NT2/D1 (cell line): ENCODE data around the gene STPG4.
A peak's percentile ranks its signal among the peaks of the same experiment; 100 is the strongest.

Experiments
- DNase-seq: peaks from one replicate; pipeline ENCODE4 v3.0.0-alpha.2; 2011; ENCODE audit warnings: low read depth, low spot score
- H3K27me3 ChIP-seq: 2 replicates; pipeline ENCODE4 v1.6.0; 2011; ENCODE audit warnings: mild to moderate bottlenecking; ENCODE audit not compliant: insufficient read length, insufficient read depth
- H3K36me3 ChIP-seq: 2 replicates; pipeline ENCODE4 v1.6.1; 2011; ENCODE audit warnings: mild to moderate bottlenecking, low read length, mixed read lengths; ENCODE audit not compliant: insufficient read depth, insufficient read length
- H3K4me1 ChIP-seq: 2 replicates; pipeline ENCODE4 v1.5.1; 2011; ENCODE audit not compliant: insufficient read depth, insufficient read length
- H3K4me3 ChIP-seq: 2 replicates; pipeline ENCODE4 v1.5.1; 2011; ENCODE audit warnings: low read depth; ENCODE audit not compliant: insufficient read length
- H3K9ac ChIP-seq: 2 replicates; pipeline ENCODE4 v1.6.0; 2011; ENCODE audit warnings: low read depth; ENCODE audit not compliant: insufficient read length
- H3K9me3 ChIP-seq: 2 replicates; pipeline ENCODE4 v1.5.1; 2011; ENCODE audit warnings: mild to moderate bottlenecking, low read length; ENCODE audit not compliant: insufficient read depth
- SUZ12 ChIP-seq: IDR thresholded peaks from 2 replicates; pipeline ENCODE4 v1.6.1; 2011; ENCODE audit not compliant: insufficient read length, insufficient read depth; ENCODE audit errors: extremely low read depth
- YY1 ChIP-seq: IDR thresholded peaks from 2 replicates; pipeline ENCODE4 v1.6.1; 2011; ENCODE audit not compliant: insufficient read length, insufficient read depth
- ZNF274 ChIP-seq: IDR thresholded peaks from 2 replicates; pipeline ENCODE4 v1.6.1; 2011; ENCODE audit warnings: mild to moderate bottlenecking, low read depth, low read length

Gene STPG4

DNA sequence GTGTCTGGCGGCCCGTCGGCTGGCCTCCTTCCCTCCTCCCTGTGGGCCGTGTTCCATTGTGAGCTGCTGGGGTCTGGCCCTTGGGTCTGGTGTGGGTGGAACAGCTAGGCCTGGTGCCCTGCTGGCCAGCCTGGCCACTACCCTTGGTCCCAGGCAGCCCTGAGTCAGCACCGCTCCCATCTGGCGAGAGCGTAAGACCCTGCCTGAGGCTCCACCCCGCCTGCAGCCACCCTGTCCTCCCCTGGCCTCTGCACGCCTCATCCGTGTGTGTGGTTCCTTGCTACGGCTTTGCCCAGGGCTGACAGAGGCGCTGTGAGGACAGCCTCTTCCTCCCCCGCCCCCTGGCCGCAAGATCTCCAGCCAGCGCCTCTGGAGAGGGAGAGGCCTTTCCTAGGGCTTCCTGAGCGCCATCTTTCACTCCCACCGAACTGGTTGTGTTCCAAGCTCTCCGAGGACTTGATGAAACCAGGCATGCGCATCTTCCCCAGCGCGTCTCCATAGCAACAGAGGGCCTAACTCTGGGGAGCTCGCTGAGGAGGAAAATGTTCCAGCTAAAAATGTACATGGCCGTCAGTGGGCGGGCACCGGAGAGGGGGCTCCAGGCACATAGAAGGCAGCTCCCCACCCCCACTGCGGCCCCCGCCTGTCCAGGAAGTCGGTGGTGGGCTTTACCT lies 83.0 kb downstream of the STPG4 start:
- TF ChIP-seq YY1: no peak
- TF ChIP-seq ZNF274: no peak
- TF ChIP-seq SUZ12: no peak

DNA sequence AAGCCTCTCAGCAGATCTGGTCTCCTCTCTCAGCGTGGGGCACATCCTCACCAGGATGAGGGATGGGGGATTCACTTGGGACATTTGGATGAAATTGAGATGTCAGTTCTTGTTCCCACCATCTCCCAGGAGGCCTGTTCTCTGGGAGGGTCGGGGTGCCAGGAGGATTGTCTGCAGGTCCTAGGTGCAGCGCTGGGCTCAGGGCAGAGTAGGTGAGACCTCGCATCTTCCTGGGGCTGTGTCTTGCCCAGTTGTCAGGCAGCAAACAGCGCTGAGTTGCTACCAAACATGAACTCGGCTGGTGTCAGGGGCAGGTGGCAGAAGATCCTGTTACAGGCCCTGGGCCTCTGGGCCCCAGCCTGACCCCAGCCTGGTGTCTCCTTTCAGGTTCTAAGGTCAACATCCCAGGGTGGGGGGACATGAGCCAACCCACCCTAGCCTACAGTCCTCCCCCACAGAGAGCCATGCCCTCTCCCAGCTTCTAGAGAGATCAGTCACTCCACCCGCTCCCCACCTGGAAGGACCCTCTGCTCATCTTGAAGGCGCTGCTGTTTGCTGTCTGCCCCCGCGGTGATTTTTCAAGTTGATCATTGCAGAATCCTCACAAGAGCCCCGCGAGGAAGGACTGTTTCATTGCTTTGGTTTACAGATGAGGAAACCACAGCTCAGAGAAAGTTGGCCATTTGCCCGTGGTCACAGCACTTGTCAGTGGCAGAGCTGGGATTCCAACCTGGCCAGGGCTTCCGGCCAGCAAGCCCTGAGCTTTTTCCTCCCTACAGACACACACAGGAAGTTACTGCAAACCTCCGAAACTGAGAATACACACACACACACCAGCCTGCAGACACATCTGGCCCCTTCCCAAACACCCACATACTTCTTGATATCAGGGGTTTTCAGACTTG lies 83.9 kb downstream of the STPG4 start:
- no peak for TF ChIP-seq ZNF274
- TF ChIP-seq YY1: no peak
- TF ChIP-seq SUZ12: no peak
- H3K9me3 ChIP-seq: no peaks in the 10 kb centered on the region
- no peak for DNase-seq
- peaks cover 32% of the 10 kb centered on the region for H3K36me3 ChIP-seq
- peaks cover 27% of the 10 kb centered on the region for H3K4me1 ChIP-seq
- no peaks in the 10 kb centered on the region for H3K27me3 ChIP-seq
- H3K9ac ChIP-seq: no peak overlapping the region
- no peak overlapping the region for H3K4me3 ChIP-seq

More for the DNA sequence above, 83.0 kb downstream of the STPG4 start:
- peaks cover 29% of the 10 kb centered on the region for H3K36me3 ChIP-seq
- H3K9ac ChIP-seq: no peak overlapping the region
- peaks cover 32% of the 10 kb centered on the region for H3K4me1 ChIP-seq
- no peak for DNase-seq
- no peaks in the 10 kb centered on the region for H3K27me3 ChIP-seq
- H3K4me3 ChIP-seq: no peak overlapping the region
- H3K9me3 ChIP-seq: no peaks in the 10 kb centered on the region

DNA sequence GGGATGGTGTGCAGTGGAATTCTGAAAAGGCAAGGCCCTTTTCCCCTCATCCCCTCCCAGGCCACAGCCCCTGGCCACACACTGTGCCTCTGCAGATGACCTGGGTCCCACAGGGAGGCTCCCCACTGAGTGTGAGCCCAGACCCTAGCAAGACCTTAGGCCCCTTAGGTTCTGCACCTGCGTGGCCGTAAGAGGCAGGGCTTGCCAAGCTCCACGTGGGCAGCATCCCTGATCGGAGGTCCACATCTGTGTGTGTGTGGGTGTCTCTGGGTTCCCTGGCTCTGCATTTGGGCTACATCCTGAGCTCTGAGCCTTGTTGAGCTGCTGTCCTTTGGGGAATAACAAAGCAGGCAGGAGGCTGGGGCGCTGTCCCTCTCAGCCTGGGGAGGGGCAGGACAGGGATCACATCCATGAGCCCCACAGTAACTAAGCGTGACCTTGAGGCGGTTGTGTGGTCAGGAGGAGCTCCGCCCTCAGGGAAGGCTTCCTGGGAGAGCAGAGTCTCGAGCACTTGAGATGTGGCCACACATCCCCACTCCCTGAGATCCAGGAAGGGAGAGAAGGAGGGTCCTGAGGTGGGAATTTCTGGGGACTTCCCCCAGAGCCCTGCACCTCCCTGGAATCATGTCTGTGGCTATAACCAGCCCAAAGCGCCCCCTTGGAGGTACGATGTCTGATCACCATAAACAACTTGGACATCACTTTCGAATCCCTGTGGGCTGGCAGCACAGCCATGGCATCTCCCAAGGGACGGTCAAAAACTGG lies 84.8 kb downstream of the STPG4 start:
- DNase-seq: no peak

DNA sequence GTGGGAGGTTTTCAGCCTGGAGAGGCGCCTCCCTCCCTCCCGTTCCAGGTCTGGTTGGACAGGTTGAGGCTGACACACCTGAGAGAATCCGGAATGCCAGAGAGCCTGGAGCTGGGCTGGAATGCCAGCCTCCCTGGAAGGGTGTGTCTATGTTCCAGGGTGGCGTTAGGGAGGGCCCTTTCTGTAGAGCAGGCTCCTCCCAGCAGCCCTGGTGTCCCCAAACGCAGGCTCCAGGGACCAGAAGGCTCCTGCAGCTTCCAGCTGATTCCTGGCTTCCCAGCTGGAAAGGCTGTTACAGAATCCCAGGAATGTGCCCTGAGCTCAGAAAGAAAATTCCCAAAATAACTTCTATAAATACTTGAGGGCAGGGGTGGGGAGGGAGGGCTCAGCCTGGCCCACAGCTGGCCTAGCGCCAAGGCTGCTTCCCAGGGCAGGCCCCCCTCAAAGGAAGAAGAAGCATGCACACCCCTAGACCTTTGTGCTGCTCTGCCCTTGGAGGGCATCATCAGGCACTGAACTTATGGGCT lies 85.4 kb downstream of the STPG4 start:
- Histone ChIP-seq H3K4me1 (peaks cover 22% of the 10 kb centered on the region), H3K4me3 (no peak overlapping the region), H3K36me3 (peaks cover 32% of the 10 kb centered on the region), H3K9ac (no peak overlapping the region), H3K9me3 (no peaks in the 10 kb centered on the region), H3K27me3 (no peaks in the 10 kb centered on the region)
- peak; percentile 78 for DNase-seq
- TF ChIP-seq SUZ12: no peak
- TF ChIP-seq YY1: no peak
- no peak for TF ChIP-seq ZNF274

More for the DNA sequence above, 84.8 kb downstream of the STPG4 start:
- no peak overlapping the region for H3K4me3 ChIP-seq
- H3K9me3 ChIP-seq: no peaks in the 10 kb centered on the region
- TF ChIP-seq SUZ12 (no peak), ZNF274 (no peak), YY1 (no peak)
- peaks cover 32% of the 10 kb centered on the region for H3K36me3 ChIP-seq
- no peak overlapping the region for H3K9ac ChIP-seq
- H3K27me3 ChIP-seq: no peaks in the 10 kb centered on the region
- peaks cover 22% of the 10 kb centered on the region for H3K4me1 ChIP-seq

DNA sequence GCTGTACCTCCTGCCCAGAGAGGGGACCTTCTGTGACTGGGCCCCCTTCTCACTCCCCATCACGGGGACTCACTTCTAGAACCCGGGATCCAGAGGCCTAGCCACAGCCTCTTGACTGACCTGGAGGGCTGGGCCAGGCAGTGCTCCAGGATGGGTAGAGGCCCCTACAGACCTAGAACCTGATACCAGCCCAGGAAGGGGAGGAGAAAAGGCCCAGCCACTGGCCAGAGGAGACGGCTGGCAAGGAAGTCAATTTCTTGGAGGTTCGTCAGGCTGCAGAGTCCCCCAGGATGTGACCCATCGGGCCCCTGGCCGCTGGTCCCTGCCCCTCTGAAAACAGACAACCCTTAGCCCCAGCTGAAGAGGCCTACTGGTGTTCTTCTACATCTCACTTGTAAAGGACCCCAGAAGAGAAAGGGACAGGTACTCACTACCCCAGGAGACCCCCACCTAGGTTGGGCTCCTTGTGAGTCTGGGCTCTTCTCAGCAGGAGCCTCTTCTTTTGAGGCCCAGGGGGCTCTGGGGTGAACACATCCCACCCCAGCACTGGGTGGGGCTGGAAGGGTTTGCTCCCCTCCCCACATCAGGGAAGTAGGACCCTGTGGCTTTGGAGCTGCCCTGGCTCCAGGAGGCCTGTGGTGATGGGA lies 86.0 kb downstream of the STPG4 start:
- no peak for DNase-seq
- Histone ChIP-seq H3K36me3 (peaks cover 32% of the 10 kb centered on the region), H3K27me3 (no peaks in the 10 kb centered on the region), H3K9ac (no peak overlapping the region), H3K4me1 (peaks cover 22% of the 10 kb centered on the region), H3K9me3 (no peaks in the 10 kb centered on the region), H3K4me3 (no peak overlapping the region)
- TF ChIP-seq ZNF274 (no peak), SUZ12 (no peak), YY1 (no peak)

DNA sequence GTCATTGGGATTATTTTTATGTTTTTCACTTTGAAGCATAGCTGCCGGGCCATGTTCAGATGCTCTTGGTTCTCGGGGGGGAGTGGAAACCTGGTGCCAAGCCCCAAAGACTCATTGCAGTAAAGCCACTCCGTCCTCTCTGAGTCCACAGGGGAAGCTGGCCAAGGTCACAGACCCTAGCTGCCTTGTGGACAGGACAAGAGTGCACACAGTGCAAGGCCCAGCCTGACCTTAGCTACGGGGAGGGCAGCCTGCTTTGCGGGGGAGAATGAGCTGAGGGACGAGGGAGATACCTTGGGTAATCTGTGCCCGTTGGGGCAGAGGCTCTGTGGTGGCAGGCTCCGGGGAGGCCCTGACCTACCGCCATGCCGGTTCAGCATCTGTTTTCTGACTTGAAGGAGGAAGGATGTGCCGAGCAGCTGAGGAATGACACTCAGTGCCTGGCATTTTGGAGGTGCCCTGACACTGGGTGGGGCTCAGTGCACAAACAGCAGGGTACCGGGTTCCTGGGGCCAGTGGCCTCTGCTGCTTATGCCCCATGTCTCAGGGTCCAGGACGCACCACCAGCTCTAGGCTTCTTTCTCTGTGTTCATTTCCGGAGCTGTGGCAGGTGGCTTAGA lies 87.2 kb downstream of the STPG4 start:
- Histone ChIP-seq H3K9me3 (no peaks in the 10 kb centered on the region), H3K27me3 (no peaks in the 10 kb centered on the region), H3K36me3 (peaks cover 29% of the 10 kb centered on the region), H3K4me3 (no peak overlapping the region), H3K4me1 (peaks cover 25% of the 10 kb centered on the region), H3K9ac (no peak overlapping the region)
- no peak for TF ChIP-seq SUZ12
- no peak for TF ChIP-seq YY1
- TF ChIP-seq ZNF274: no peak
- DNase-seq: no peak
